HUES64 (cell line): Measurements from ENCODE around the gene TMEM263.

ENCODE experiments used
- H3K27ac ChIP-seq: 2 replicates; pipeline ENCODE4 v1.7.0; 2013; ENCODE audit warnings: low read depth, low read length, inconsistent platforms
- H3K27me3 ChIP-seq: 2 replicates; pipeline ENCODE4 v1.6.1; 2013; ENCODE audit warnings: mild to moderate bottlenecking, low read length; ENCODE audit not compliant: insufficient read depth
- H3K36me3 ChIP-seq: 2 replicates; pipeline ENCODE4 v1.6.1; 2013; ENCODE audit warnings: mild to moderate bottlenecking, low read length; ENCODE audit not compliant: insufficient read depth
- H3K4me1 ChIP-seq: 2 replicates; pipeline ENCODE4 v1.6.1; 2013; ENCODE audit warnings: mild to moderate bottlenecking, low read length, moderate library complexity; ENCODE audit not compliant: insufficient read depth
- H3K4me3 ChIP-seq: 2 replicates; pipeline ENCODE4 v1.5.1; 2013; ENCODE audit warnings: mild to moderate bottlenecking, low read length, moderate library complexity
- H3K9ac ChIP-seq: 2 replicates; pipeline ENCODE4 v1.6.1; 2013; ENCODE audit warnings: mild to moderate bottlenecking, low read depth, low read length
- H3K9me3 ChIP-seq: 2 replicates; pipeline ENCODE4 v1.6.1; 2013; ENCODE audit warnings: low read depth, low read length; ENCODE audit not compliant: insufficient read depth
- WGBS: fragments of 150-250, 120-280 bp; methylation state at CpG from one replicate; pipeline ENCODE4 v1.1.7; 2013; ENCODE audit warnings: missing lambda C conversion rate; 5-methylcytosine and 5-hydroxymethylcytosine counted together

Gene TMEM263

DNA sequence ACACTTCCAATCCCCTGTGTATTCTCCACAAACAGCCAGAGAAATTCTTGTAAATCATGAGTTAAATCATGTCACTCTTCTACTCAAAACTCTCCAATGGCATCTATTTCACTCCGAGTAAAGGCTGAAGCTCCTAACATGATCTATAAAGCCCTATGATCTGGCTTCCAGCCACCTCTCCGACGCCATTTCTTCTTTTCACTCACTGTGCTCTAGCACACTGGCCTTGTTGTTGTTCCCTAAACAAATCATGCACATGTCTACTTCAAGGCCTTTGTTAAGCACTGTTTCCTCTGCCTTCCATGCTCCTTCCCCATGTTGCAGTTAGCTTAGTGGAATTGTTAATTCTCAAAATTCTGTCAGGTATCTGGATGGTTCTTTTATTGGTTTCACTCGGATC lies 61.3 kb downstream of the TMEM263 start:
- WGBS = 95% methylated on average over 4 of the region's 4 CpGs
- Histone ChIP-seq H3K9me3 (no peaks in the 10 kb centered on the region), H3K4me1 (no peaks in the 10 kb centered on the region), H3K4me3 (no peak overlapping the region), H3K9ac (no peak overlapping the region), H3K36me3 (no peaks in the 10 kb centered on the region), H3K27ac (no peak overlapping the region), H3K27me3 (no peaks in the 10 kb centered on the region)

DNA sequence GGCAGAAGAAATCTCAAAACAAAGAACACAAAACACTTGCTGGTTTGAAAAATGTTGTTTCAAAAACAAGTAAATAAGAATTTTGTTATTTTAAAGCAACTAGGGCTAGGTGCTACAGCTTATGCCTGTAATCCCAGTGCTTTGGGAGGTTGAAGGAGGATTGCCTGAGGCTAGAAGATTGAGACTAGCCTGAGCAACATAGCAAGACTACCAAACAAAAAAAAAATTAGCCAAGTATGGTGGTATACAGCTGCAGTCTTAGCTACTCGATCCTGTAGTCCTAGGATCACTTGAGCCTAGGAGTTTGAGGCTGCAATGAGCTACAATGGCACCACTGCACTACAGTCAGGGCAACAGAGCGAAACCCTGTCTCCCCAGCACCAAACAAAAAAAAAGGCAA lies 63.8 kb downstream of the TMEM263 start:
- no peak overlapping the region for H3K9ac ChIP-seq
- no peaks in the 10 kb centered on the region for H3K9me3 ChIP-seq
- H3K4me3 ChIP-seq = no peak overlapping the region
- WGBS = 96% methylated on average over 1 of the region's 2 CpGs
- H3K36me3 ChIP-seq = no peaks in the 10 kb centered on the region
- H3K27me3 ChIP-seq = no peaks in the 10 kb centered on the region
- H3K27ac ChIP-seq = no peak overlapping the region
- H3K4me1 ChIP-seq = no peaks in the 10 kb centered on the region
